Smooth muscle cell of the brain vasculature (primary cell): ENCODE data around the gene BID.

ENCODE experiments used
- DNase-seq: peaks from one replicate; pipeline ENCODE4 v3.0.0-alpha.2; 2012; ENCODE audit warnings: low read depth, low spot score

BID gene

DNA sequence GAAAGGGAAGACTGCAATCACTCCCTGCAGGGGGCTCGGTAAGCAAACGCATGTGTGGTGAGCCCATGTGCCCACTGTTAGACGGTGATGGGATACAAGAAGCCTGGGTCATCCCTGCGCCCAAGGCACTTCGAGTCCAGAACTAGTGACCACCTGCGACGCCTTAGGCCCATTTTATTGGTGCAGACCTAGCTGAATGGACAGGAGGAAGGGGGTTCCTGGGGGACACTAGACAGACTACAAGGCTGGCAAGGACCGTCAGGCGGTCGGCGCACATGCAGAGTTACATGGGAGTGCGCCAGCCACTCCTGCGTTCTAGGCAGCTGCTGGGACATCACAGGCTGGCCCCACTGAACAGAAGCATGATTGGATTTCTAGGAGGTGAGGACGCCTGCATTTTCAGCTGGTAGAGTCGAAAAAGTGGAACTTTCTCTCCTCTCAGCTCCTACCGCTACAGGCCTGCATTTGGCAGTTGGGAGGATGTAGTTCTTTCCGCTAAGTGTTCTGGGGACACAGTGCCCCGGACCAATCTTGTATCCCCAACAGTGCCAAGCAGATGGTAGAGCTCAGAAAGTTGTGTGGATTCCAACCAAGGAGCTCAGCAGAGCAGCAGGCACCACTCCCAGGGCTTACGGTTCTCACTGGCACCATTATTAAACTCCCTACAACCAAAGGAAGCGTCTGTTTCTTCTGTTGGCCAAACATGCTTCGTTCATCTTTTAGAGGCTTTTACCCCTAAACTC, 35.7 kb downstream of the BID start:
- DNase-seq, result no peak

GRCh38 chr22:17734187-17734586, 40.1 kb downstream of the BID start:
- DNase-seq, result no peak

DNA sequence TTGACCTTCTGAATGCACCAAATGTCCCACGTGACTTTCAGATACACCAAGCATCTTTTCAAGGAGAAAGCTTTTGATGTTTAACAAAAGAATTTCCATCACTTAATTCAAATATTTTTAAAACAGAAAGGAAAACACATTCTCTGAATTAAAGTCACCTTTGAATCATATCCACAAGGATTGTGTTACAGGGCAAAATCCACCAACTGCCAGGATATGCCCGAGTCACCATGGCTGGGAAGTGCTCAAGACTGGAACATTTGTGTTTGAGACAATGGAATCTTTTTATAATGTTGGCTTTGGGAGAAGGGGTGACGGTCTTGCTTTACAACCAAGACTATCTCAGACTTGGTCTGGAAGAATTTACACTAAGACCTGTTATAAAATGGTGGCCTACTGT, 40.8 kb downstream of the BID start:
- no peak for DNase-seq

- DNase-seq, result no peak
These were observed 41.9 kb downstream of the BID start for GRCh38 chr22:17732251-17732854.

DNA sequence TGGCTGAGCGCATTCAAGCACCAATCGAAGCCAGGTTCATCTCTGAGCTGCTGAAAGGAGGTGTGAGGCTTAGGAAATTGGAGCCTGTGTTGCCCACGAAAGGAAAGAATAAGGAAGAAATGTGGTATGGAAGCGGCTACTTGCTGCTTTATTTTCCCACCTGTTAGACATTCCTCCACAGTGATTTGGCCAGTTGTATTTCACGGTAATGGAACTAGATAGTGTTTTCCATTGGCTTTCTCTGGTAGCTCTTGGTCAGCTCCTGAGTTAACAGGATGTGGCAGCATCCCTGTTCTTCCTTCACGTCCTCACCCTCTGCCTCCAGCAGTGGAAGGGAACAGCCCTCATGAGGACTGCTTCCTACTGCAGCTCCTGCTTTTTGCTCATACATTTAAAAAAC, 44.7 kb downstream of the BID start:
- no peak for DNase-seq

GRCh38 chr22:17728786-17729185, 45.5 kb downstream of the BID start:
- DNase-seq, result no peak

- DNase-seq, result no peak
These were observed 47.1 kb downstream of the BID start for GRCh38 chr22:17726928-17727897.

- no peak for DNase-seq
These were observed 48.0 kb downstream of the BID start for GRCh38 chr22:17726006-17726927.

GRCh38 chr22:17725500-17725796, 48.8 kb downstream of the BID start:
- no peak for DNase-seq

DNA sequence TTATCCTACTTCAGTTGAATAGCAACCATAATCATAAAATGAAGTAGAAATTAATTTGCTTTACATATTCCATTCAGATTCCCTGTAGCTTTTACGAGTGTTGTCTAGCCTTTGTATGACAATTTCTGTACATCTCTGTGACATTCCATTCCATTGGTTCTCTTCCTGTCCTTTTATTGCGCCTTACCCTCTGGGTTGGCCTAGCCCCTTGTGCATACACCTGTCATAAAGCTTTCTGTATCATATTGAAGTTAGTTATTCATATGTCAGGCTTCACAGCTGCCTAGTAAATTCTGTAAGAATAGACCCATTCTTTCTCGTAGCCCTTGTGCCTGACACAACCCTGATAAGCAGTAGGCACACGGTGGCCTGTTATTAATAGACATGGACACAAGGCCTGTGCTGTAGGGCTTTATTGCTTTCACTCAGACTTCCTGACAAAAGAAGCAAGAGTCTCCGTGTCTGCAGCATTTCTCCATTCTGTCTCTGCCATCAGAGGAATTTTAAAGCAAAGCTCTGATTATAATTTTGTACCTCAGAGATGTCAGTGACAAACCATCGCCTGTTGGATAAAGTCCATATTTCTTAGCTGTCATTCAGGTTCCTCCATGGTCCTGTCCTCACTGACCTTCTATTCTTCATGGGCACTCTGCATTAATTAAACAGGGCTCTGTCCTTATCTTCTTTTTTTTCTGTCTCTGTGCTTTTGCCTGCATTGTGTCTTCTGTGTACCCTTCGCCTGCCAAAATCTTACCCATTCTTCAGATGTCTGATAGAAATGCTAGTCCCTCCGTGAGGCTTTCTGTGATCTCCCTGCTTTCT, 49.4 kb downstream of the BID start:
- no peak for DNase-seq

GRCh38 chr22:17724241-17724640, 50.0 kb downstream of the BID start:
- DNase-seq, result peak; percentile 71

DNA sequence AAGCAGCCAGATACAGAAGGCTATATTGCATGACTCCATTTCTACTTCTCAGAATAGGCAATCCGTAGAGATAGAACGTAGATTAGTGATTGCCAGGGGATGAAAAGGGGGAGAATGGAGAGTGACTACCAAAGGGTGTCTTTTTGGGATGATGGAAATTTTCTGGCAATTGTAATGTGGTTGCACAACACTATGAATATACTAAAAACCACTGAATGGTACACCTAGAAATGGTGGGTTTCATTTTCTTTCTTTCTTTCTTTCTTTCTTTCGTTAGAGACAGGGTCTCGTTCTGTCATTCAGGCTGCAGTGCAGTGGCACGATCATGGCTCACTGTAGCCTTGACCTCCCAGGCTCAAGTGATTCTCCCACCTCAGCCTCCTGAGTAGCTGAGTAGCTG, 54.4 kb downstream of the BID start:
- no peak for DNase-seq

DNA sequence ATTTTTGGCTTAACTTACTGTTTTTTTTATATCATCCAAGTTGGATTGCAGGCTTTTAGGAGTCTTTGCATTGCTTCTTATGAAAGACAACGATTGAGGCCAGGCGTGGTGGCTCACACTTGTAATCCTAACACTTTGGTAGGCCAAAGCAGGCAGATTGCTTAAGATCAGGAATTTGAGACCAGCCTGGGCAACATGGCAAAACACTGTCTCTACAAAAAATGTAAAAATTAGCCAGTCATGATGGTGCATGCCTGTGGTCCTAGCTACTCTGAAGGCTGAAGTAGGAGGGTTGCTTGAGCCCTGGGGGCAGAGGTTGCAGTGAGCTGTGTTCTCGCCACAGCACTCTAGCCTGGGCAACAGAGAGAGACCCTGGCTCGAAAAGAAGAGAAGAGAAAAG, 56.6 kb downstream of the BID start:
- DNase-seq, result no peak

GRCh38 chr22:17716529-17716928, 57.7 kb downstream of the BID start:
- DNase-seq, result no peak

DNA sequence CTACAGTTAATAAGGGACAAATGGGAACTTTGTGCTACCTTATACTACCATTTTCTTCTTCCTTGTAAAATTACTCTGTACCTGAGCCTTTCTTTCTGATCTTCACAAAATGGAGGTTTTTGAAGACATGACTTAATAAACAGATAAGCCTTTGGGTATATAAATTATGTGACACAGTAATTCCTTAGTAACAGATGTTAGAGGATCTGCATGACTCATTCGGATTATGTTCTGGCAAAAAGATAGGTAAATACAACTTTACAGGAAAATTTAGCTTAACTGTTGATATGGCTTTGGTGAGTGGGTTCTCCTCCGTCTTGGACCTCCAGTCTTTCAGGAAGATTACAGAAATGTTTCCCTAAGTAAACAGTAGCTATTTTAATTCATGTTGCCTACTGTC, 61.8 kb downstream of the BID start:
- no peak for DNase-seq

GRCh38 chr22:17710023-17710422, 64.2 kb downstream of the BID start:
- DNase-seq, result no peak

GRCh38 chr22:17707526-17707925, 66.7 kb downstream of the BID start:
- no peak for DNase-seq

DNA sequence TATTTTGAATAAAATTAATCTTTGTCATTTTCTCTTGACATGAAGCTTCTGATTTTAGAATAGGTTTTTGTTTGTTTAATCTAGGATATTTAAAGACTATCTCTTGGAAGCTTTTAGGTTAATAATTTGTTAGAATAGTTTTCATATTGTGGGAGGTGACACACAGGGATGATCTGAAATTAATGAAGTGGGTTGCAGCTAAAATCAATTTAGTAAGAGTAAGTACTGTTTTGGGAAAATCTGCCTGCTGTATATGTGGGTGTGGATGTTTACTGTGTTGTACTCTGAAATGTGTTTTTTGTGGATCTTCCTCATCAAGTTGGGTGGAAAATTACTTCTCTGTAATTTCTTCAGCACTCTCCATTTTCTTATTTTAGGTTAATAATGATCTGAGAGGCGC, 67.3 kb downstream of the BID start:
- no peak for DNase-seq

GRCh38 chr22:17705951-17706900, 68.0 kb downstream of the BID start:
- peak; percentile 88 for DNase-seq

GRCh38 chr22:17705546-17705945, 68.7 kb downstream of the BID start:
- DNase-seq, result no peak
